Dedifferentiated amniotic fluid mesenchymal stem cell (primary cell): ENCODE data around the gene HYCC1.
"Not testable (repeated sequence)": the region's sequence is repeated elsewhere in the genome, so short reads cannot be mapped to it uniquely, and the experiment has no call there.

ENCODE experiments used
- DNase-seq: peaks from one replicate; pipeline ENCODE4 v3.0.0-alpha.2; 2016; ENCODE audit errors: extremely low spot score

Gene HYCC1

DNA sequence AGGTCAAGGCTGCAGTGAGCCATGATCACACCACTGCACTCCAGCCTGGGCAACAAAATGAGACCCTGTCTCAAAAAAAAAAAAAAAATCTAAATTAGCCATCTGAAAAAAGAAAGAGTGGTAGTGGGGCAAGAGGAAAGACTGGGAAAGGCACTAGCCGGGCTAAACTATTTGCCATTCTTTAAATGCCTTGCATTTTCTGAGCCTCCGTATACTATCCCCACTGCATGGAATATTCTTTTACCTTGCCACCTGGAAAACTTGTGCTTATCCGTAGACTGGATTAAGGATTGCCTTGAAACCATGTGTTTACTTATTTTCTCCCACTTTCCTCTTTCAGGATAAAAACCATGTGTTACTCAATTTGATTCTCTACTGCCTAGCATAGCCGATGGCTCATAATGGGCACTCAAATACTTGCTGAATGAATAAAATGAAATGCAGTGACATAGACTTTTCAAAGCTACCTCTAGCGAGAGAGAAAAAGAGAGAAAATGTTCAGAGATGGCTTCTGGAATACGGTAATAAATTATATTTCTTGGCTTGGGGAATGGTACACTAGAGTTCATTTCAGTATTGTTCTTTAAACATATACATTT, 30.6 kb downstream of the HYCC1 start:
- DNase-seq, result no peak

DNA sequence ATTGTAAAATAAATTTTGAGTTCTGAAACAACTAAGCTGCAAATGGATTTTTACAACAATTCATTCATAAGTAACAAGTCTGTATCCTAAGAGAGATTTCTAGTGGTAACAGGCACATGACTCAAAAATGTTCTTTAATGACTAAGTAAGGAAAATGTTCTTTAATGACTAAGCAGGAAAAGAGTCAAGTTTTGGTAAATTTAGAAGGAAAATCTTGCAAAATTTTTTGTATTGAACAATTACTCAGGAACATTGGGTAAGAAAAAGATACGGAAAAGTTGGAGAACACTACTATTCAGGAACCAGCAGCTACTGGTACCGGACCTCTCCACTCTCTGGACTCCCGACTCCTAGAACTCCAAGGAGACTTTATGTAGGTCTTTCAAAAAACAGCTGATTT, 33.5 kb downstream of the HYCC1 start:
- DNase-seq, result peak; percentile 65

DNA sequence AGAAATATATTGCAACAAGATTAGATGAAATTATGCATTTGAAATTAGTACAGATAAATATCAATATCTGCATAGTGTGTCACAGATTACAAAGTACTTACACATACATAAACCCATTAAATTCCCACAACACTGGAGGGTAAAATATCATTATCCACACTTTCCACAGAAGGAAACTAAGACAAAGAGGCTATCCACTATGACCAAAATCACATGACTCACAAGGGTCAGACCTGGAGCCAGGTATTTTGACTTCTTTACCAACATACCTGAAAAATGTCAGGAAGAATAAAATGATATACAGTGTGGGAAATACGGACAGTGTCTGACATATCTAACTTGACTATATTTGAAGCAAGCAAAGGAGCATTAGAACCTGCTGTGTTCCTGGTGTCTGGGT, 34.1 kb downstream of the HYCC1 start:
- DNase-seq, result no peak

DNA sequence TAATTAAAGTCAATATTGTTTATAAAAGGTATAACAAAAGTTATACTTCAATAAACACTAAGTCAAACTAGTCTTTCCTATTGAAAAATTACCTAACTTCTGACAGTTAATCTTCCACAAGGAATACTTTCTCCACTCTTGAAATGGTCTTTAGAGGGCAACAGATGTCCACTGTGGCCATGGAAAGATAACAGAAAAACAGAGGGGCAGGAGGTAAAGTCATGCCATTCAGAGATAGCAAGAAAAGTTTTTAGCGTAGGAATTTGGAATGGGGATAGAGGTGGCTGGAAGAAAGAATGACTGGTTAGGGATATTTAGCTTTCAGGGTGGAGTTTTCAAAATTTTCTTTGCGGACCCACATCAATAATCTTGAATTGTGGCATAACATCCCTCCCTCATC, 34.7 kb downstream of the HYCC1 start:
- no peak for DNase-seq

DNA sequence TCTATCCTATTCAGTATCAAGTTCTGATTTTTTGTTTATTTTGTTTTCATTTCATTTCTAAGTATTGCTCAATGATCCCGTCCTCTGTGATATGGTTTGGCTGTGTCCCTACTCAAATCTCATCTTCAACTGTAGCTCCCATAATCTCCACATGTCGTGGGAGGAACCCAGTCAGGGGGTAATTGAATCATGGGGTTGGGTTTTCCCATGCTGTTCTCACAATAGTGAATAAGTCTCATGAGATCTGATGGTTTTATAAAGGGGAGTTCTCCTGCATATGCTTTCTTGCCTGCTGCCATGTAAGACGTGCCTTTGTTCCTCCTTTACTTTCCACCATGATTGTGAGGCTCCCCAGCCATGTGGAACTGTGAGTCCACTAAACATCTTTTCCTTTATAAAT, 39.3 kb downstream of the HYCC1 start:
- DNase-seq, result not testable (repeated sequence)

DNA sequence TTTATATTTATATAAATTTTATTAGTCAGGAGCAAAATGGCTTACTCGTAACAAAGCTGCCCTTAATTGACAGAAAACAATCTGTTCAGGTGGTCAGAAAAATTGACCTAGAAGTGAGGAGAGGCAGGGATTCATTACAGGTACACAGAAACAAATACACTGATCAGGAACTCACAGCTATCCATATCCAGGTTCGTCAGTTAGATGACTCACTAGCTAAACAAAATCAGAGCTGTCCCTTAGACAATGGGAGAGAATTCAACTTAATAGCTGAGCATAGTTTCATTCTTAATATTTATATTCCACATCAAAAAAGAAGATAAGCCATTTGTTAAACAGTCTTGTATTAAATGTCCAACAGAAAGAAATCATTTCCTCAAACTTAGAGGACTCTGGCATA, 41.7 kb downstream of the HYCC1 start:
- DNase-seq, result no peak

DNA sequence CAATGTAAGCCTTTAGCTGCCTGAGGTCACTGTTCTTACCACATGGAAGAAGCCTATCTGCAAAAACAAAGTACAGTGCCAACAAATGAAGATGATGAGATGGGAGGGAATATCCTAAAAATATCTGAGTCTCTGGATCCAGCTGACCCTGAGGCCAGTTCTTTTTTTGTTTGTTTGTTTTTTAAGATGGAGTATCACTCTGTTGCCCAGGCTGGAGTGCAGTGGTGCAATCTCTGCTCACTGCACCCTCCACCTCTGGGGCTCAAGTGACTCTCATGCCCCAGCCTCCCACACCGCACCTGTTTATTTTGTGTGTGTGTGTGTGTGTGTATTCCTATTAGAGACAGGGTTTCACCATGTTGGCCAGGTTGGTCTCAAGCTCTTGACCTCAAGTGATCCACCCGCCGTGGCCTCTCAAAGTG, 44.9 kb downstream of the HYCC1 start:
- no peak for DNase-seq
